ENCODE data around the gene M1AP. TPM values are rescaled to one million over a fixed set of nuclear protein-coding genes. Genes with fewer than 3 reads are reported as not detected.
A peak's percentile ranks its signal among the peaks of the same experiment; 100 is the strongest.

M1AP gene
- total and polyA plus RNA-seq, 2 donors from 2014 or later = 0.49 to 3.4 TPM

- Histone ChIP-seq H3K9ac (ENCODE audit: low read length in 3 of 3) (no peak overlapping the region), H3K36me3 (ENCODE audit: control insufficient read depth in 2 of 3, insufficient read depth in 3 of 3, low read length in 3 of 3) (no peaks in the 10 kb centered on the region), H3K4me1 (ENCODE audit: control insufficient read depth in 2 of 3, insufficient read depth in 2 of 3, low read depth in 1 of 3, low read length in 3 of 3) (no peaks in the 10 kb centered on the region), H3K27me3 (ENCODE audit: control insufficient read depth, insufficient read depth, low read length) (no peaks in the 10 kb centered on the region), H3K9me3 (ENCODE audit: control insufficient read depth in 2 of 3, insufficient read depth in 1 of 3, low read length in 3 of 3) (no peaks in the 10 kb centered on the region), H3K27ac (ENCODE audit: low read depth in 2 of 2, low read length in 2 of 2) (no peak overlapping the region), H3K4me3 (ENCODE audit: low read length in 3 of 3) (no peak overlapping the region)
- FAIRE-seq (no peak), DNase-seq (peak in 1 of 5 donors; percentile 17)
- intact Hi-C loops (cut with DNase I) = no loop called here
- TF ChIP-seq CTCF (IDR thresholded peaks at IDR 0.05; ENCODE audit: borderline replicate concordance, extremely low read depth, insufficient read depth) = no peak
These were observed 22.1 kb upstream of the M1AP start for GRCh38 chr2:74670263-74670662.

- Histone ChIP-seq H3K27me3 (ENCODE audit: control insufficient read depth, insufficient read depth, low read length) (no peaks in the 10 kb centered on the region), H3K4me1 (ENCODE audit: control insufficient read depth in 2 of 3, insufficient read depth in 2 of 3, low read depth in 1 of 3, low read length in 3 of 3) (no peaks in the 10 kb centered on the region), H3K36me3 (ENCODE audit: control insufficient read depth in 2 of 3, insufficient read depth in 3 of 3, low read length in 3 of 3) (no peaks in the 10 kb centered on the region), H3K4me3 (ENCODE audit: low read length in 3 of 3) (no peak overlapping the region), H3K9me3 (ENCODE audit: control insufficient read depth in 2 of 3, insufficient read depth in 1 of 3, low read length in 3 of 3) (no peaks in the 10 kb centered on the region), H3K9ac (ENCODE audit: low read length in 3 of 3) (no peak overlapping the region), H3K27ac (ENCODE audit: low read depth in 2 of 2, low read length in 2 of 2) (no peak overlapping the region)
- intact Hi-C loops (cut with DNase I) = no loop called here
- TF ChIP-seq CTCF (IDR thresholded peaks at IDR 0.05; ENCODE audit: borderline replicate concordance, extremely low read depth, insufficient read depth) = no peak
- no peak for DNase-seq
- no peak for FAIRE-seq
These were observed 20.0 kb upstream of the M1AP start for GRCh38 chr2:74668087-74668486.

GRCh38 chr2:74659462-74659861 lies 11.3 kb upstream of the M1AP start:
- intact Hi-C loops (cut with DNase I) = no loop called here
- FAIRE-seq = no peak

More at GRCh38 chr2:74659462-74659861, 11.3 kb upstream of the M1AP start:
- no peaks in the 10 kb centered on the region for H3K27me3 ChIP-seq (ENCODE audit: control insufficient read depth, insufficient read depth, low read length)
- TF ChIP-seq CTCF (IDR thresholded peaks at IDR 0.05; ENCODE audit: borderline replicate concordance, extremely low read depth, insufficient read depth) = no peak
- H3K4me1 ChIP-seq (ENCODE audit: control insufficient read depth in 2 of 3, insufficient read depth in 2 of 3, low read depth in 1 of 3, low read length in 3 of 3) = peaks cover 0 to 4% (median 0%) of the 10 kb centered on the region in 3 donors
- no peak overlapping the region for H3K27ac ChIP-seq (ENCODE audit: low read depth in 2 of 2, low read length in 2 of 2)
- no peak overlapping the region for H3K4me3 ChIP-seq (ENCODE audit: low read length in 3 of 3)
- H3K36me3 ChIP-seq (ENCODE audit: control insufficient read depth in 2 of 3, insufficient read depth in 3 of 3, low read length in 3 of 3) = no peaks in the 10 kb centered on the region
- no peaks in the 10 kb centered on the region for H3K9me3 ChIP-seq (ENCODE audit: control insufficient read depth in 2 of 3, insufficient read depth in 1 of 3, low read length in 3 of 3)
- no peak overlapping the region for H3K9ac ChIP-seq (ENCODE audit: low read length in 3 of 3)
- no peak for DNase-seq

All from kidney (tissue), 14 donors.